Effector CD4-positive, alpha-beta T cell (primary cell): ENCODE measurements around the gene YWHAQ.
"Not testable (repeated sequence)": the region's sequence is repeated elsewhere in the genome, so short reads cannot be mapped to it uniquely, and the experiment has no call there.

Experiments used
- DNase-seq: peaks from one replicate; pipeline ENCODE4 v3.0.0-alpha.2; 2020

YWHAQ gene

GRCh38 chr2:9631878-9632700, 1.3 kb upstream of the YWHAQ start:
- DNase-seq = no peak

DNA sequence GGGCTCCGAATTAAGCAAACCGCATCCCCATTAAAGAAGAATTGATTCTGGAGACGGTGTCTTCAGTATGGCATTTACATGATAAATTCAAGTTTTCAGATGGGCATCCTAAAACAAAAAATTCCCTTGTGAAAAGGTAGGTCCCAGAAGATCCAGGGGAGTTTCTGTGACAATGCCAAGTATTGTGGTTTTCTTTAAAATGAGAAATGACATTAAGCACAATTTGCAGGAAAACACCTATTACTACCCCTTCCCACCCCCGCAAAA, 689 bp upstream of the YWHAQ start:
- DNase-seq = no peak

- DNase-seq = peak; percentile 59
Observed at GRCh38 chr2:9630117-9630735, 571 bp downstream of the YWHAQ start.

- no peak for DNase-seq
Observed at GRCh38 chr2:9629222-9630116, 1.3 kb downstream of the YWHAQ start.

- DNase-seq = no peak
Observed at GRCh38 chr2:9627310-9627709, 3.5 kb downstream of the YWHAQ start.

- no peak for DNase-seq
Observed at GRCh38 chr2:9623151-9623550, 7.6 kb downstream of the YWHAQ start.

- not testable (repeated sequence) for DNase-seq
Observed at GRCh38 chr2:9621655-9622054, 9.1 kb downstream of the YWHAQ start.

GRCh38 chr2:9618410-9618809, 12.4 kb downstream of the YWHAQ start:
- DNase-seq = no peak

DNA sequence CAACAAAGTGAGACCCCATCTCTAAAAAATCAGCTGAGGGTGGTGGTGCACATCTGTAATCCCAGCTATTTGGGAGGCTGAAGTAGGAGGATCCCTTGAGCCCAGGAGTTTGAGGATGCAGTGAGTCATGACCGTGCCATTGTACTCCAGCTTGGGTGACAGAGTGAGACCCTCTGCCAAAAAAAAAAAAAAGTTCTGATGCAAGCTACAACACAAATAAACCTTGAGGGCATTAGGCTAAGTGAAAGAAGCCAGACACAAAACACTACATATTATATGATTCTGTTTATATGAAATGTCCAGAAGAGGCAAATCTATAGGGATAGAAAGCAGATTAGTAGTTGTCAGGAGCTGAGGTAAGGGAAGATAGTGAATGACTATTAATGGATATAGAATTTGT, 13.0 kb downstream of the YWHAQ start:
- DNase-seq = no peak

DNA sequence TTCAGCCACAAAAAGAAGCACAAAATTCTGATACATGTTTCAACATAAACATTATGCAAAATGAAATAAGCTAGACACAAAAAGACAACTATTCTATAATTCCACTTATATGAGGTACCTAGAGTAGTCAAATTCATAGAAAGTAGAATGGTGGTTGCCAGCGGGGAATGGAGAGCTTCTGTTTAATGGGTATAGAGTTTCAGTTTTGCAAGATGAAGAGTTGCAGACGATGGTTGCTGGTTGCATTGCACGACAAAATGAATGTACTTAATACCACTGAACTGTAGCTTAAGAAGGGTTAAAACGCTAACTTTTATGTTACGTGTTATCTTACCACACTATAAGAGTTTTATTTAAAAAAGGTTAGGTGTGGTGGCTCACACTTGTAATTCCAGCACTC, 13.5 kb downstream of the YWHAQ start:
- no peak for DNase-seq

- no peak for DNase-seq
Observed at GRCh38 chr2:9614562-9614961, 16.2 kb downstream of the YWHAQ start.

DNA sequence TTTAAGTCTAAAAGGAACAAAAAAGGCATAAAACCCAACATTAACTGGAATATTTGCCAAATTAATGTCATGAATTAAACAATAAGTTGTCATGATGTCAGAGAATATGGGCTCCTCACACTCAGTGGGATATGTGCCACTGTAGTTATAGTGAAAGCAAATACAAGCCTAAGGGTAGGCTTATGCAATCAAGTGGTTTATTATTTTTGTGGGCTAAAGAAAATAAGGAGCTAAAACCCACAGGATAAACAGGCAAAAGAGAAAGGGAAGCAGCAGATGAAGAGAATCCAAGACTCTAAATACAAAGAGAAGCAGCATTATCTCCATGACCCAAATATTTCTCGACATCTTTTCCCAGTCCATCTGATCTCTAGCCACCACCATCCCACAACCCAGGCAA, 17.5 kb downstream of the YWHAQ start:
- DNase-seq = no peak

- DNase-seq = not testable (repeated sequence)
Observed at GRCh38 chr2:9611549-9611912, 19.3 kb downstream of the YWHAQ start.

DNA sequence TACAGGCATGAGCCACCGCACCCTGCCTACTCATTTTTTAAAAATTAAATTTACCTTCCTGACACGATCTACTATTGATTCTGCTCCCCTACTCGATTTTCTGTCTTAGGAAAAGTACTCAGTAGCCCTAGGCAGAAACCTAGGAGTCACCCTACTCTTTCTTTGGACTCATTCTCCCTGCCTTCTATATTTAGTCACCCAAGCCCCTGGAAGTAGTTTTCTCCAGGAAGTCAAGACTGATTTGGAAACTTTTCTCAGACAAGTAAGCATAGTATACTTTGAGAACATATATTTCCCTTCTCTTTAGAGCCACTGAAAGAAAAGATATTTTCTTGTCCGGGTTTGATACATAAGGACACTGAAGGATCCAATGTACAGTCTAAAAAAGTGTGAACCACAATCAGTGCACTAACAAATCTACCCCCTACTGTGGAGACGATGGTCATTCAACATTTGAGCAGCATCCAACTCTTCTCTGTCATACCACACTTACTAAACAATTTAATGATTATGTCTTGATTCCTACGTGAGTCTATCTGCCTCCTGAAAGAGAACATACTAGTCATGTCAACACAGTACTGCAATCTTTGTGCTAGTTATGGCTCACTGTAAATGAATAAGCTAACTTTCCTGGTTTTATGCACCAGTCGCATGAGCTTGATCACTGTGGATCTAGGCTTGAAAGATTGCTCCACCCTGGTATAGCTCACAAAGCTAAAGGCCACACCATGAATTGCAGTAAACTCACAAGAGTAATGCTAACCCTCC, 19.8 kb downstream of the YWHAQ start:
- DNase-seq = no peak

- DNase-seq = not testable (repeated sequence)
Observed at GRCh38 chr2:9608491-9608890, 22.3 kb downstream of the YWHAQ start.

DNA sequence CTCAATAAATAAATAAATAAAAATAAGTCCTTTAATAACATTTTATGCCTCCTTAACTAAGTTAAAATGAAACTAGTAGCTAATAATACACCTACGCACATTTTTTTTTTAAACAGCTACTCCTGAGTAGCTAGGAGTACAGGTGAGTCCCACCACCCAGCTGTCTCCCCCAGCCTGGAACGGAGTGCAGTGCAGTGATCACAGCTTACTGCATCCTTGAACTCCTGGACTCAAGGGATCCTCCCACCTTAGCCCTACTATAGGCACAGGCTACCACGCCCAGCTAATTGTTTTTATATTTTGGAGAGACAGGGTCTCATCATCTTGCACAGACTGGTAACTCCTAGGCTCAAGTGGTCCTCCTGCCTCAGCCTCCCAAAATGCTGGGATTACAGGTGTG, 28.4 kb downstream of the YWHAQ start:
- no peak for DNase-seq

DNA sequence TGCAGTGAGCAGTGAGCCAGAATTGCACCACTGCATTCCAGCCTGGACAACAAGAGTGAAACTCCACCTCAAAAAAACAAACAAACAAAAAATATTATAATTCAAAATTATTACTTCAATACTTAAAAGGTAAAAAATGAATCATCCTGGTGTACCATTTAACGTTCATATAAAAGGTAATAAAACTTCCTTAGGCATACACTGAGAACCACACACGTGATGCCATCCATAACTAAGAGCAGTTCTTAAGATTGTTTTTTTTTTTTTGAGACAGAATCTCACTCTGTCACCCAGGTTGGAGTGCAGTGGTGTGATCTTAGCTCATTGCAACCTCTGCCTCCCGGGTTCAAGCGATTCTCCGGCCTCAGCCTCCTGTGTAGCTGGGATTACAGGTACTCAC, 29.4 kb downstream of the YWHAQ start:
- DNase-seq = no peak

DNA sequence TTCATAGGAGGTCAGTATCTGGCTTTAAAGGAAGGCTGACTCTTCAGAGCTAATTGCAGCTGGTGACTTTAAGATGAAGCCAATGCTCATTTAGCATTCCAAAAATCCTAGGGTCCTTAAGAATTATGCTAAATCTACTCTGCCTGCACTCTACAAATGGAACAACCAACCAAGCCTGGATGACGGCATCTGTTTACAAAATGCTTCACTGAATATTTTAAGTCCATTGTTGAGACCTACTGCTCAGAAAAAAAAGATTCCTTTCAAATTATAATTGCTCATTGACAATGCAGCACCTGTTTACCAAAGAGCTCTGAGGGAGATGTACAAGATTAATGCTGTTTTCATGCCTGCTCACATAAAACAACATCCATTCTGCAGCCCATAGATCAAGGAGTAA, 31.4 kb downstream of the YWHAQ start:
- no peak for DNase-seq

DNA sequence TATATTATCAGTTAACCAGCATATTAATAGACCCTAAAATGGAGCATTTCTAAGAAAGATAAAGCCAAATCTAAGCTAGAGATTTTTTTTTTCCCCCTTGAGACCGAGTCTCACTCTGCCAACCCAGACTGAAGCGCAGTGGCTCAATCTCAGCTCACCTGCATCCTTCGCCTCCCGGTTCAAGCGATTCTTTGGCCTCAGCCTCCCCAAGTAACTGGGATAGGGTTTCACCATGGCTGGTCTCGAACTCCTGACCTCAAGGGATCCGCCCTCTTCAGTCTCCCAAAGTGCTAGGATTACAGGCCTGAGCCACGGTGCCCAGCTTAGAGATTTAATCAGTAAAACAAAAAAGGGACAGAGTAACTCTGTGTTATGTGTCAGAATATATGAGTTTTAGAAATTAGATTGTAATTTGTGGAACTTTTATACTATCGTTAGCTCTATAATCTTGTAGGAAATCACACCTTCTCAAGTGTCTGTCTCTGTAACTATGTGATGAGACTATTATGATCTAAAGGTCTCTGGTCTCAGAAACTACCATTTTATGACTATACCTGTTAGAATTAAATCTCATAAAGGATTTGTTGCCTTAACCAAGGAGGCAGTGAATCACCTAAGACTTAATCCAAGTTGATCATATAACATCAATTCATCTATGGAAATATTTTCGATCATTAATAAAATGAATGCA, 34.0 kb downstream of the YWHAQ start:
- DNase-seq = no peak

- no peak for DNase-seq
Observed at GRCh38 chr2:9595746-9596145, 35.1 kb downstream of the YWHAQ start.

DNA sequence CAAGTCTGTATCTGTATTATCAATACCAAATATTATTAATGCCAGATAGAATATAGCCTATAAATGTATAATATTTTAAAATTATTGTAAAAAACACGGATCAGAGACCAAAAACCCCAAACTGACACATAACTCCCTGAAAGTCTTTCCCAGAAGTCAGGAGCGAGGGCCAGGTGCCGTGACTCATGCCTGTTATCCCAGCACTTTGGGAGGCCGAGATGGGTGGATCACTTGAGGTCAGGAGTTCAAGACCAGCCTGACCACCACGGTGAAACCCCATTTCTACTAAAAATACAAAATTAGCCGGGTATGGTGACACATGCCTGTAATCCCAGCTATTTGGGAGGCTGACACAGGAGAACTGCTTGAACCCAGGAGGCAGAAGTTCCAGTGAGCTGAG, 35.5 kb downstream of the YWHAQ start:
- DNase-seq = not testable (repeated sequence)

- no peak for DNase-seq
Observed at GRCh38 chr2:9594366-9595054, 36.3 kb downstream of the YWHAQ start.
